ENCODE data around the gene HOXB8.
A peak's percentile ranks its signal among the peaks of the same experiment; 100 is the strongest.

Gene HOXB8

DNA sequence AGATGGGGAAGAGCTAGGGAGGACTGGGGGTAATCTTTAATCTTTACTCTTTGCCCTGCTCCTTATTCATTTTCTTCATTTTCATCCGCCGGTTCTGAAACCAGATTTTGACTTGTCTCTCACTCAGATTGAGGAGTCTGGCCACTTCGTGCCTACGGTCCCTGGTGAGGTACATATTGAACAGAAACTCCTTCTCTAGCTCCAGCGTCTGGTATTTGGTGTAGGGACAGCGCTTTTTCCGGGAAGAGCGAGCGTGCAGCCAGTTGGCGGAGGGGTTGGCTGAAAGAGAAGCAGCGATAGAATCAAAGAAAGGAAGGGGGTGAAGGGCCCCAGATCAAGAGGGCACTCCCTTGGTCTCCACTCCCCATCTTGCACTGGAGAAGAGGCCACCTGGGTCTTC, 7.8 kb upstream of the HOXB8 start:
- H3K27ac Mint-ChIP-seq, result no peak overlapping the region
- no peak overlapping the region for H3K4me3 Mint-ChIP-seq
- no peaks in the 10 kb centered on the region for H3K36me3 Mint-ChIP-seq (ENCODE audit: low read depth)
- H3K27me3 Mint-ChIP-seq (ENCODE audit: low read depth), result peaks cover 93% of the 10 kb centered on the region
- peaks cover 18% of the 10 kb centered on the region for H3K4me1 Mint-ChIP-seq (ENCODE audit: low read depth)
- H3K9me3 Mint-ChIP-seq, result no peaks in the 10 kb centered on the region

- Mint-ChIP-seq H3K9me3 (no peaks in the 10 kb centered on the region), H3K4me3 (no peak overlapping the region), H3K27me3 (ENCODE audit: low read depth) (peaks cover 94% of the 10 kb centered on the region), H3K27ac (no peak overlapping the region), H3K36me3 (ENCODE audit: low read depth) (peaks cover 3% of the 10 kb centered on the region), H3K4me1 (ENCODE audit: low read depth) (peaks cover 22% of the 10 kb centered on the region)
Measured at GRCh38 chr17:48621410-48622392, 6.6 kb upstream of the HOXB8 start.

GRCh38 chr17:48620461-48621139, 5.5 kb upstream of the HOXB8 start:
- Mint-ChIP-seq H3K4me1 (ENCODE audit: low read depth) (peaks cover 18% of the 10 kb centered on the region), H3K27me3 (ENCODE audit: low read depth) (peaks cover 94% of the 10 kb centered on the region), H3K9me3 (no peaks in the 10 kb centered on the region), H3K27ac (no peak overlapping the region), H3K4me3 (no peak overlapping the region), H3K36me3 (ENCODE audit: low read depth) (peaks cover 3% of the 10 kb centered on the region)

GRCh38 chr17:48619826-48620449, 4.8 kb upstream of the HOXB8 start:
- Mint-ChIP-seq H3K27me3 (ENCODE audit: low read depth) (peaks cover 96% of the 10 kb centered on the region), H3K9me3 (no peaks in the 10 kb centered on the region), H3K36me3 (ENCODE audit: low read depth) (peaks cover 3% of the 10 kb centered on the region), H3K27ac (no peak overlapping the region), H3K4me1 (ENCODE audit: low read depth) (peaks cover 18% of the 10 kb centered on the region), H3K4me3 (peak overlapping the region; percentile 26)

- H3K4me1 Mint-ChIP-seq (ENCODE audit: low read depth), result peaks cover 25% of the 10 kb centered on the region
- peaks cover 3% of the 10 kb centered on the region for H3K36me3 Mint-ChIP-seq (ENCODE audit: low read depth)
- H3K4me3 Mint-ChIP-seq, result peak overlapping the region; percentile 39
- no peaks in the 10 kb centered on the region for H3K9me3 Mint-ChIP-seq
- peaks cover 96% of the 10 kb centered on the region for H3K27me3 Mint-ChIP-seq (ENCODE audit: low read depth)
- peak overlapping the region; percentile 62 for H3K27ac Mint-ChIP-seq
Measured at GRCh38 chr17:48618256-48618896, 3.3 kb upstream of the HOXB8 start.

DNA sequence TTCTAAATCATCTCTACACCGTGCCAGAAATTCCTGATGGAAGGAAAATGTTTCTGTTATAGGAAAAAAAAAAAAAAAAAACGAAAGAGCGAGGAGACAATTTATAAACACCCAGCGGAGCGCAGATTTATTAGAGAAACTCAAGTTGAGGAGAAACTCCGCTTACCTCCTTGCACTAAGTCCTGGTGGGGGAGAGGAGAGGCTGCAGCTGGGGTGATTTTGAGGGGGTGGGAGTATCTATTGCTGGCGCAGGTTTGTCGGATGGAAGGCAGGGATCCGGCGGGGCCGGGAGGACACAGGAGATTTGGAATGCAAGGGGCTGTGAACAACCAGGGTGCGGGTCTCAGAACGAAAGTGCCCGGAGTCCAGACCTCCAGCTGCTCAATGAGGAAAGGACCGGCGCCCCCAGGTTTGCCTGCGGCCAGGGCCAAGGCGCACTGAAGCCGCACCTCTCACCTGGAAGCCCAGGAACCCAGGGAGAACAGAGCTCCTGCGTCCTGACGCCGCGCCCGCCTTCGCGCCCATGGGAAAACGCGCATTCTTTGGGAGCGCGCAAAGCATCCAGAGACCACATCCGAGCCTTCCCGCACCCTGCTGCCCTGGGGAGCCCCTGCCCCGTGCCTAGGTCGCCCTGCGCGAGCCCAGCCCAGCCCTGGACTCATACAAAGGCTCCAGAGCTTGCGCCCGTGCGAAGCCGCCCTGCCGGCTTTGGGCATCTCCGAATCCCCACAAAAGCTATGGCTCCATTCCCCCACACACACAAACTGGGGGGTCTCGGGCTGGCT, 2.6 kb upstream of the HOXB8 start:
- Mint-ChIP-seq H3K27me3 (ENCODE audit: low read depth) (peaks cover 94% of the 10 kb centered on the region), H3K4me1 (ENCODE audit: low read depth) (peaks cover 29% of the 10 kb centered on the region), H3K27ac (peak overlapping the region; percentile 46), H3K36me3 (ENCODE audit: low read depth) (peaks cover 3% of the 10 kb centered on the region), H3K4me3 (no peak overlapping the region), H3K9me3 (no peaks in the 10 kb centered on the region)

GRCh38 chr17:48616717-48617470, 1.8 kb upstream of the HOXB8 start:
- Mint-ChIP-seq H3K27ac (peak overlapping the region; percentile 46), H3K4me1 (ENCODE audit: low read depth) (peaks cover 33% of the 10 kb centered on the region), H3K27me3 (ENCODE audit: low read depth) (peaks cover 92% of the 10 kb centered on the region), H3K9me3 (no peaks in the 10 kb centered on the region), H3K36me3 (ENCODE audit: low read depth) (peaks cover 3% of the 10 kb centered on the region), H3K4me3 (no peak overlapping the region)

DNA sequence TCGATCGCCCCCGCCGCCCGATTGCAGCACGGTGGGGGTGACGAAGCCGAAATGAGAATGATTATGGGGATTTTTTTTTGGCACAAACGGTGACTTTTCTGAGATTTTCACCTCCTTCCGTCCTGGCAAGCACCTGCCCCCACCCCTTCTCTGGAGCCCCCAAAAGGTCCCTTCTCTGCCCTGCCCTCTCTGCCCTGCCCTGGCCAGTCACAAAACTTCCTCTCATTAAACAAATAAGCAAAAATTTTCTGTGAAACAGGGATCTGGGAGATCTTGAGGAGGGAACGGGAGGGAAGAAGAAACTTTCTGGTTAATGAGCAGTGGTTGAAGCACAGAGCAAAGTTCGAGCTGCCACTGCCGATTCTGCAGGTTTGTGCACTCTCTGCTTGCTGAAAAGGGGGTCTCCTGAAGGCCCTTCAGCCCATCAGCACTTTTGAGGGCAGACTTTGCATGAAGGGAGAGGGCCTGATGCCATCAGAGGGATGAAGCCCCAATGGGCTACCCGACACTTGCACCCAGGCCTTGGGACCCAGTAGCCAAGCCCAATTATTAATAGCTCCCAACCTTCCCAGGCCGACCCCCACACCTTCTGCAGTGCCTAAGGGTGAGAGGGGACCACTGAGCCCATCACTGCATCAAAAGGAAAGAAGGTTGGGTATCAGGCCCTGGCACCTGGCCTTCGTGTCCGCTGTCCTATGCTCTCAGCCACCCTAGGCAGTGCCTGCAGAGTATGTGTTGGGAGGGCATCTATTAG, 1.0 kb upstream of the HOXB8 start:
- Mint-ChIP-seq H3K27me3 (ENCODE audit: low read depth) (peaks cover 93% of the 10 kb centered on the region), H3K4me3 (no peak overlapping the region), H3K9me3 (no peaks in the 10 kb centered on the region), H3K27ac (peak overlapping the region; percentile 37), H3K4me1 (ENCODE audit: low read depth) (peaks cover 39% of the 10 kb centered on the region), H3K36me3 (ENCODE audit: low read depth) (peaks cover 3% of the 10 kb centered on the region)

DNA sequence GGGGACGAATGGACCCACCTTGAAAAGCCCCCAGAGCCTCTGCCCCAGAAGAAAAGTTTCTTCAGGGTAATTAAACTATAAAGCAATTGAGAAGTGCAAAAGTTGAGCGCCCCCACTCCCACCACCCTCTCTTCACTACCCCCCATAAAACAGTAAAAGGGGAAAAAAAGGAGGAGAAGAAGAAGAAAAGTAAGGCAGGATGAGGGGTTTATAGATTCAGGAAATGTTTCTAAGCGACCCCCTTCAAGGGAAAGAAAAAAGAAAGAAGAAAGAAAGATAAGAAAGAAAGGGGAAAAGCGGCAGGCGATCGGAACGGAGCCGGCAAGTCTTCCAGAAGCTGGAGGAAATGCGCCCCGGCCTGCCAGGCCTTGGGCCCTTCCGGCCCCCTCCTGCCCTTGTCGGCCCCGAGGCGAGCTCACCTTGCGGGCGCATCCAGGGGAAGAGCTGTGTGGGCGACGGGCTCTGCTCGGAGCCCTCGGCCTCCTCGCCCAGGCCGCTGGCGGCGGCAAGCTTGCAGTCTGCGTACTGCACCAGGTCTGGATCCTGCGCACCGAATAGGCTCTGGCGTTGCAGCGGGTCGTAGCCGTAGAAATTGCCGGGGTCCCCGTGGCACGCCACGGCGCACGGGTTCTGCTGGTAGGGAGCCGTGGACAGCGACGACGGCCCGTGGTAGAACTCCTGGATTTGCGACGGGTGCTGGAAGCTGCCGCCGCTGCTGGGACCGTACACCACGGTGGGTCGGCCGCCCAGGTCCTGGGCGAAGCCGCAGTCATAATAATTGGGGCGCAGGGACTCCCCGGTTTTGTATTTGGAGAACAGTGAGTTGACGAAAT, 1.0 kb downstream of the HOXB8 start:
- no peaks in the 10 kb centered on the region for H3K9me3 Mint-ChIP-seq
- peaks cover 3% of the 10 kb centered on the region for H3K36me3 Mint-ChIP-seq (ENCODE audit: low read depth)
- peak overlapping the region; percentile 81 for H3K27ac Mint-ChIP-seq
- peaks cover 45% of the 10 kb centered on the region for H3K4me1 Mint-ChIP-seq (ENCODE audit: low read depth)
- peaks cover 87% of the 10 kb centered on the region for H3K27me3 Mint-ChIP-seq (ENCODE audit: low read depth)
- peak overlapping the region; percentile 53 for H3K4me3 Mint-ChIP-seq

GRCh38 chr17:48612854-48613691, 2.0 kb downstream of the HOXB8 start:
- H3K36me3 Mint-ChIP-seq (ENCODE audit: low read depth), result peaks cover 3% of the 10 kb centered on the region
- peaks cover 39% of the 10 kb centered on the region for H3K4me1 Mint-ChIP-seq (ENCODE audit: low read depth)
- peak overlapping the region; percentile 43 for H3K27ac Mint-ChIP-seq
- H3K9me3 Mint-ChIP-seq, result no peaks in the 10 kb centered on the region
- H3K27me3 Mint-ChIP-seq (ENCODE audit: low read depth), result peaks cover 85% of the 10 kb centered on the region
- peak overlapping the region; percentile 85 for H3K4me3 Mint-ChIP-seq

DNA sequence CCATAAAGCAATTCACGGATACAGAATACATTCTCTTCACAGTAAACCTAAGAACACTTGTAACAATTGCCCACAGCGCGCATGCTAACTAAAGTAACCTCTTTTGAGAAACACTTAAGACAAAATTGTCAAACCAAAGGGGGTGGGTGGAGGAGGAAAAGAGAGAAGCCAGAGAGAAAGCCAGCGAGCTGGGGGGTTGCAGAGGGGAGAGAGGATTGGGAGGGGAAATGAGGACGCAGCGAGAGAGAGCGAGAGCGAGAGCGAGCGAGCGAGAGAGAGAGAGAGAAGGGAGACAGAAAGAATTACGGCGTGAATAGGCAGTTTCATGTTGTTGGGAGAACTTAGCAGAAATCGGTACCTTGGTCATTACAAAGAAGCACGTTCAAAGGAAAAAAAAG, 2.6 kb downstream of the HOXB8 start:
- peaks cover 3% of the 10 kb centered on the region for H3K36me3 Mint-ChIP-seq (ENCODE audit: low read depth)
- H3K4me3 Mint-ChIP-seq, result peak overlapping the region; percentile 74
- peaks cover 37% of the 10 kb centered on the region for H3K4me1 Mint-ChIP-seq (ENCODE audit: low read depth)
- H3K27ac Mint-ChIP-seq, result peak overlapping the region; percentile 34
- H3K27me3 Mint-ChIP-seq (ENCODE audit: low read depth), result peaks cover 86% of the 10 kb centered on the region
- no peaks in the 10 kb centered on the region for H3K9me3 Mint-ChIP-seq

All from T-helper 1 cell treated with Interleukin-12 subunit alpha and Interleukin-12 subunit beta and Interleukin-4 antibody, amounts not matched to agents 30 μg/mL and 1 μg/mL, for 36 hours (primary cell).